ENCODE measurements around the gene ARHGAP4.

Gene ARHGAP4

DNA sequence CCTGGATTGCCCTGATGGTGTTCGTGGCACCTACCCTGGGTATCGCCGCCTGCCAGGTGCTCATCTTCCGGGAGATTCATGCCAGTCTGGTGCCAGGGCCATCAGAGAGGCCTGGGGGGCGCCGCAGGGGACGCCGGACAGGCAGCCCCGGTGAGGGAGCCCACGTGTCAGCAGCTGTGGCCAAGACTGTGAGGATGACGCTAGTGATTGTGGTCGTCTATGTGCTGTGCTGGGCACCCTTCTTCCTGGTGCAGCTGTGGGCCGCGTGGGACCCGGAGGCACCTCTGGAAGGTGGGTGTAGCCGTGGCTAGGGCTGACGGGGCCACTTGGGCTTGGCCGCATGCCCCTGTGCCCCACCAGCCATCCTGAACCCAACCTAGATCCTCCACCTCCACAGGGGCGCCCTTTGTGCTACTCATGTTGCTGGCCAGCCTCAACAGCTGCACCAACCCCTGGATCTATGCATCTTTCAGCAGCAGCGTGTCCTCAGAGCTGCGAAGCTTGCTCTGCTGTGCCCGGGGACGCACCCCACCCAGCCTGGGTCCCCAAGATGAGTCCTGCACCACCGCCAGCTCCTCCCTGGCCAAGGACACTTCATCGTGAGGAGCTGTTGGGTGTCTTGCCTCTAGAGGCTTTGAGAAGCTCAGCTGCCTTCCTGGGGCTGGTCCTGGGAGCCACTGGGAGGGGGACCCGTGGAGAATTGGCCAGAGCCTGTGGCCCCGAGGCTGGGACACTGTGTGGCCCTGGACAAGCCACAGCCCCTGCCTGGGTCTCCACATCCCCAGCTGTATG is 19.7 kb downstream of the ARHGAP4 start:
- DNase-seq (ENCODE audit: low spot score): no peak

GRCh38 chrX:153905481-153906095 is 20.5 kb downstream of the ARHGAP4 start:
- no peak for DNase-seq (ENCODE audit: low spot score)

- DNase-seq (ENCODE audit: low spot score): no peak
Measured at GRCh38 chrX:153903991-153904957, 21.8 kb downstream of the ARHGAP4 start, which contains the start of gene AVPR2. Gene AVPR2 (plus strand): TSS chrX:153904673. CDS start chrX:153905146, 473 bp downstream.

GRCh38 chrX:153903238-153903980 is 22.7 kb downstream of the ARHGAP4 start:
- DNase-seq (ENCODE audit: low spot score): no peak

DNA sequence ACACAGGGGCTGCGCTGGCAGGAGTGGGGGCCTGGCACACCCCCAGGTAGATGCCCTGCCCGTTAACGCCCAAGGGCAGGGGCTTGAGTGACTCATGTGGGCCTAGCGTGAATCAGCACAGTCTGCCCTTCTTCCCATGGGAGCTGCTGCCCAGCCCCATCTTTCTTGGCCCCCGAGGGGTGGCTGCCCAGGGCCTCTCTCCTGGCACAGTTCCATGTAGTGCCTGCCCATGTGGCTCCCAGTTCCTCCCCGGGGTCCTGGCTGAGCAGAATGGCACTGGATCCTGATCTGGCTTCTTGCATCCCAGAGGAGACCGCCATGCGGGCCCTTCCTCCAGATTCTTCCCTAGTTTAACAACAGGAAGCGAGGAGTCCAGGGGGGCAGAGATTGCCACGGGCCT is 23.7 kb downstream of the ARHGAP4 start:
- no peak for DNase-seq (ENCODE audit: low spot score)

- DNase-seq (ENCODE audit: low spot score): no peak
Measured at GRCh38 chrX:153901753-153902140, 24.3 kb downstream of the ARHGAP4 start.

DNA sequence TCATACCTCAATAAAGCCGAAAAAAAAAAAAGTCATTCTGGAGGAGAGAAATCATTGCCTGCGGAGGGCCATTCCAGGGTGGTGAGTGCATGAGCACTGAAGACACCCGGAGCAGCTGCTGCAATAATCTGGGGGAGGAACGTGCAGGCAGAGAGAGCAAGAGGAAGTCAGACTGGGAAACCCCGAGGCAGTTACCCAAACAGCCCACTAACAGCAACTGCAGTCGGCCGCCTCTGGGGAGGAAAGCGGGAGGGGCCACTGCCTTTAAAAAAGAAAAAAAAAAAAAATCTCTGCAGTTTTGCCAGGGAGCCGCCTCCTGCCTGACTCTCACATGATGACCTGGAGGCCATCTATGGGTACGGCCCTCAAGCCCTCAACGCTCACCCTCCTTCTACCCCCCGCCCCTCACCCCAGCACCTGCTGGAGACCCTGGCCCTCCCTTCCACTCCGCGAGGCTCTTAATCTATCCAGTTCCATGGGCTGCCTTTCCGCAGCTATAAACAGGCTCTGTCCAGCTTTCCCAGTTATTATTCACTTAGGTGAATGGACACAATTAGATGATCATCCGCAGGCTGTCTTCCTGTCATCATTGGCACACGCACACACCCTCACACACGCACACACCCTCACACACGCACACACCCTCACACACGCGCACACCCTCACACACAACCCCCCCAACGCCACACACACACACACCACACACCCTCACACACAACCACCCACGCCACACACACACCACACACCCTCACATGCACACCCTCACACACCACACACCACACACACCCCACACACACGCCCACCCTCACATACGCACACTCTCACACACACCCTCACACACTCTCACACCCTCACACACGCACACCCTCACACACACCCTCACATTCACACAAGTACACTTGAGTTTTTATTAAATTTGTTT is 25.0 kb downstream of the ARHGAP4 start:
- DNase-seq (ENCODE audit: low spot score): peak; percentile 28

GRCh38 chrX:153897899-153898298 is 28.2 kb downstream of the ARHGAP4 start:
- DNase-seq (ENCODE audit: low spot score): no peak

DNA sequence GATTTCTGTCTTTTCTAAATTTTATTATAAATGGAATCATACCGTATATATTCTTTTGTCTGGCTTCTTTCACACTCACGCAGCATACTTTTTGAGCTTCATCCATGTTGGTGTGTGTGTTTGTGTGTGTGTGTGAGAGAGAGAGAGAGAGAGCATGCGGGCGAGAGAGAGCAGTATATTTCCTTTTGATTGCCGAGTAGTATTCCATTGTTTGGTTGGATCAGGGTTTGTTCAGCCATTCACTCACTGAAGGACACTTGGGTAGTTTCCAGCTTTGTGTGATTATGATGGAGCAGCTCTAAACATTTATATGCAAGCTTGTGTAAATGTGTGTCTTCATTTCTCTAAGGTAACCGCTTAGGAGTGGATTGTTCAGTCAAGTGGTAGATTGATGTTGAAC is 36.9 kb downstream of the ARHGAP4 start:
- no peak for DNase-seq (ENCODE audit: low spot score)

- no peak for DNase-seq (ENCODE audit: low spot score)
Measured at GRCh38 chrX:153888344-153888743, 37.7 kb downstream of the ARHGAP4 start.

- no peak for DNase-seq (ENCODE audit: low spot score)
Measured at GRCh38 chrX:153887385-153887784, 38.7 kb downstream of the ARHGAP4 start.

GRCh38 chrX:153886915-153887314 is 39.1 kb downstream of the ARHGAP4 start:
- DNase-seq (ENCODE audit: low spot score): no peak

DNA sequence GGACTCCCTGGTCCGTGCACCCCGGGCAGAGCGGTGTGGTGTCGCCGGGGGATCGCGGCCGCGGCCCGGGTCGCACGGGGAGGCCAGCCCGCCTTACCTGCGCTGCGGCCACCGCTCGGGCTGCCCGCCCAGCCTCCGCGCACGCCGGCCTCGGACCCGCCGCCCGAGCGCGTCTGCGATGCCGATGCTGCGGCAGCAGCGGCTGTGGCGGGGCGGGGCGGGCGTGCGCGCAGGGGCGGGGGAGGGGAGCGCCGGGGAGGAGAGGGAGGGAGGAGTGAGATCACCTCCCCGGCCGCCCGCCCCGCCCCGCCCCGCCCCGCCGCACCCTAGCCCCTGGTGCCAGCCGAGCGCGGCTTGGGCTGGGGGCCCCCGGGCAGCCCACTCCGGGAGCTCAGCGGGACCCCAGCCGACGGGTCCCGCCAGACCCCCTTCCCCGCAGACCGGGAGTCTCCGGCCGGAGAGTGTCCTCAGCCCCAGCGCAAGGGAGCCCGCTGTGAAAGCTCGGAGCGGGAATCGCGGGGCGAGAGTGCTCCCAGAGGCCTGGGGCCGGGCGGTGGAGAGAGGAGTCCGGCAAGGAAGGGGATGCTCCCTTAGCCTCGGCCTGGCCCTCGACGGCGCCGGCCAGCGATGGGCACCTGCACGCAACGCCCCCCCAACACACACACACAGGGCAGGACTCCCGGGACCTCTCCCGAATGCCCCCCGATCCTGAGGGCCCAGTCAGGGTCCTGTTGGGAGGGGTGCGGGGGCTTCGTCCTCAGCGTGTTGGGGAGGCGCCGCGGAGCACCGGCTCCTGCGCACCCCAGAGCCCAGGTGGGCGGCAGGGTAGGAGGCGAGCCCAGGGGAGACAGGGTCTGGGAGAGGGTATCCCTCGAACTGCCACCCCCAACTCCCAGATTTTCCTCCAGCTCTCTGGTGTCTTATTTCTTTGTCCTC is 39.8 kb downstream of the ARHGAP4 start, which contains the start of gene L1CAM:
L1CAM (minus strand) TSS at position 206 of the 936 bp plus-strand sequence. CDS start 10,337 bp downstream, outside the sequence.
- no peak for DNase-seq (ENCODE audit: low spot score)

DNA sequence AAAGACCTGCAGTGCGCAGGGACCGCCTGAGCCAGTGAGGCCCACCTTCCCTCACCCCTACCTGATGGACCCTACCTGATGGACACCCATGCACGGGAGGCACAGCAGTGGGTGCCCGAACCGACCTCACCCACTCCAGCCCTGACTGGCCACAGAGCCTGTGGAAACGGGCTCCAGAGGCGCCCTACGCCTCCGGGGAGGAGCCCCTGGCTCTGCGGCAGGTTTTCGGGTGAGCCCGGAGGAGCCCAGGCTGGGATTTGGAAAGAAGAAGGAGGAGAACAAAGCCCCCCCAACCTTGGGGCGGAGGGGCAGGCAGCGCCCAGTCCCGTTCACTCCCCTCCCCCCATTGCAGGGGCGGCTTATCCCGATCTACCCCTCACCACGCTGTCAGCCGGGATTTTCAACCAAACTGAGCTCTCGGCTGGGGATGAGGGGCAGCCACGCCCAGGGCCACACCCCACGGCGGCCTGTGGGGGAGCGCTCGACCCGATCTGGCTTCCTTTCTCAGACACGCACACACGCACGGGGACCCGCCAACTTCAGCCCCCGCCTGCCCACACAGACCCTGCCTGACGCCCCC is 40.8 kb downstream of the ARHGAP4 start:
- no peak for DNase-seq (ENCODE audit: low spot score)

GRCh38 chrX:153884590-153884989 is 41.5 kb downstream of the ARHGAP4 start:
- DNase-seq (ENCODE audit: low spot score): no peak

DNA sequence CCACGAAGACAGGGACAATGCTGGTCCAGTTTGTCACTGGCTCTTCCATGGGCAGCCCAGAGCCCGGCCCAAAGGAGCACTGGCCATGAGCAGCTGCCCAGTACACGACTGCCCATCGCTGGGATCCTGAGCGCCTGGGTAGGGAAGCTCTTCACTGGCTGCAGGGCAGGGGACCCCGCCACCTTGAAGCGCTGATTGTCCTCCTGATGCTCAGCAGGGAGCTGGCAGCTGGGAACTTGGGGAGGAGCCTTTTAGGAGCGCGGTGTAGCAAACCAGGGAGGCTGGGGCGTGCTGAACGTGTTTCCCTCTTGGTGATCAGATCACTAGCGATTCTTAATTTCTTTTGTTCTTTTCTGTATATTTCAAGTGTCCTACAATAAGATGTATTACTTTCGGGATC is 41.9 kb downstream of the ARHGAP4 start:
- no peak for DNase-seq (ENCODE audit: low spot score)

DNA sequence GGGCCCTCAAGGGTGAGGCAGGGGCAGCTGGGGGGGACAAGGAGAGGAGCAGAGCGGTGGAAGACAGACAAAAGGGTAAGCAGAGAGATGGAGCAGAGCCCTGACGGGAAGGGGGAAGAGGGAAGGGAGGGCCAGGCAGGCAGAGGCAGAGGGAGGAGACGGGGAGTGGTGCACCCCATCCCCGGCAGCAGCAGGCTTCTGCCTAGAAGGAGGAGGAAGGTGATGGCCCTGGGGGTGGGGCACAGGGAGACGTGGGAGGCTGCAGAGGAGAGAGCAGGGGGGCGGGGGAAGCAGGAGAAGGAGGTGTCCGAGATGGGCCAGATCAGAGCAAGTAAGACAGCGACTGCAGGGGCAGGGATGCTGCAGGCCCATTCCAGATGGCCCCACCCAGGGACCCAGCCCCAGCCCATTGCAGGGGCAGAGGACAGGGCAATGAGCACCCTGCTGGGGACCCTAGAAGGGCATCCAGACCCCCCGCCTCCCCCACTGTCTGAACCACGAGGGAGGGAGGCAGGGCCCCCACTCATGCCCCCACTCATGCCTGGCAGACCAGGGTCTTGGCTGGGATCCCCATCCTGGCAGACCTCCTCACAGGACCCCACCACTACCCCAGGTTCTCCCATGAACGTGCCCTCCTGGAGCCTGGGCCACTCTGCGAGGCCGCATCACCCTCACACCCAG is 42.8 kb downstream of the ARHGAP4 start:
- no peak for DNase-seq (ENCODE audit: low spot score)

- no peak for DNase-seq (ENCODE audit: low spot score)
Measured at GRCh38 chrX:153882557-153882956, 43.5 kb downstream of the ARHGAP4 start.

Data from Ammon's horn (tissue), 1 donor.